Panc1 (cell line): ENCODE results near the gene RRAS. TPM values are rescaled to one million over a fixed set of nuclear protein-coding genes. Genes with fewer than 3 reads are reported as not detected.

Source experiments
- ATAC-seq: fragments of 200-7000 bp; cut with Tn5 transposase; 2 replicates; pipeline ENCODE4 v1.9.1; 2020; ENCODE audit warnings: mild to moderate bottlenecking, moderate library complexity
- BruUV-seq: library from RNA; stranded (reverse); fragments of 400-500 nt; replicated peaks from 2 replicates; lab custom pipeline; 2021; lab: Mats Ljungman, UMichigan
- CTCF ChIA-PET: fragments of 300-600 bp; sonication (Branson Sonifier 250); formaldehyde crosslinking; loops from one replicate; lab custom pipeline; 2022; ENCODE audit warnings: antibody characterized with exemption; lab: Charles Lee
- POLR2A ChIA-PET: fragments of 300-600 bp; sonication (Branson Sonifier 250); formaldehyde crosslinking; loops from one replicate; lab custom pipeline; 2022; ENCODE audit warnings: antibody characterized with exemption; lab: Charles Lee
- DNase-seq: peaks from one replicate; pipeline ENCODE4 v3.0.0-alpha.2; 2010; ENCODE audit warnings: low read depth, low spot score
- H3K27ac ChIP-seq: 2 replicates; pipeline ENCODE4 v1.5.1; 2011; ENCODE audit warnings: mild to moderate bottlenecking, low read length, inconsistent platforms
- H3K27me3 ChIP-seq: fragments of 200-500 bp; sonication (Bioruptor generic); 2 replicates; pipeline ENCODE4 v1.6.0; 2014; ENCODE audit warnings: low read length, inconsistent platforms; ENCODE audit not compliant: control insufficient read depth, insufficient read depth
- H3K36me3 ChIP-seq: fragments of 200-500 bp; sonication (Bioruptor generic); 2 replicates; pipeline ENCODE4 v1.5.1; 2014; ENCODE audit warnings: inconsistent platforms, mild to moderate bottlenecking, low read length, moderate library complexity; ENCODE audit not compliant: control insufficient read depth, insufficient read depth
- H3K4me1 ChIP-seq: 2 replicates; pipeline ENCODE4 v1.5.1; 2011; ENCODE audit warnings: inconsistent platforms, mild to moderate bottlenecking, low read length, moderate library complexity; ENCODE audit not compliant: control insufficient read depth, insufficient read depth
- H3K4me3 ChIP-seq, 2 experiments: 2 replicates each; pipeline ENCODE4 v1.5.1; 2011 to 2012; ENCODE audit warnings: low read depth in 2 of 2, low read length in 2 of 2, mild to moderate bottlenecking in 2 of 2, inconsistent platforms in 1 of 2, moderate library complexity in 1 of 2
- H3K9me3 ChIP-seq: fragments of 200-500 bp; sonication (Bioruptor generic); 2 replicates; pipeline ENCODE4 v1.5.1; 2014; ENCODE audit warnings: low read depth, mild to moderate bottlenecking, inconsistent platforms, low read length, moderate library complexity; ENCODE audit not compliant: control insufficient read depth, insufficient read depth
- CTCF ChIP-seq: fragments of 450-650 bp; IDR thresholded peaks from 2 replicates; pipeline ENCODE4 v1.5.1; 2017; ENCODE audit warnings: mild to moderate bottlenecking
- SIN3A ChIP-seq: IDR thresholded peaks from 2 replicates; pipeline ENCODE4 v1.6.1; 2012; ENCODE audit warnings: low read depth, mild to moderate bottlenecking, low read length, moderate library complexity, borderline replicate concordance; ENCODE audit not compliant: insufficient read depth
- TCF7L2 ChIP-seq: IDR thresholded peaks from 2 replicates; pipeline ENCODE4 v1.6.1; 2011; ENCODE audit warnings: mild to moderate bottlenecking, low read depth, low read length, inconsistent platforms
- in situ Hi-C: cut with HindIII; loops from 2 replicates; pipeline ENCODE4 v1.10.0; 2016; ENCODE audit warnings: low sequenced_read_pairs, low pct_unique_long_range_greater_than_20kb
- intact Hi-C: fragments of 100-400 bp; cut with micrococcal nuclease; formaldehyde crosslinking; loops from one replicate; pipeline ENCODE4 v1.10.0; 2022; ENCODE audit not compliant: unreplicated experiment
- total RNA-seq: library from RNA; stranded (reverse); gene quantifications from one replicate; pipeline ENCODE4 v1.2.1, GENCODE V29; 2021; ENCODE audit not compliant: unreplicated experiment
- TF ChIP-seq, protein P1 (sequence below), 2 experiments: IDR thresholded peaks; 2 replicates each; pipeline ENCODE4 v1.6.1; 2011 to 2012; ENCODE audit warnings: low read depth in 2 of 2, control low read depth in 1 of 2, low read length in 1 of 2, mild to moderate bottlenecking in 1 of 2, moderate library complexity in 1 of 2; ENCODE audit not compliant: insufficient read depth in 1 of 2

Gene RRAS
- total RNA-seq, 1 experiment from 2014 or later: 64.4 TPM

- TF ChIP-seq, protein P1, sequence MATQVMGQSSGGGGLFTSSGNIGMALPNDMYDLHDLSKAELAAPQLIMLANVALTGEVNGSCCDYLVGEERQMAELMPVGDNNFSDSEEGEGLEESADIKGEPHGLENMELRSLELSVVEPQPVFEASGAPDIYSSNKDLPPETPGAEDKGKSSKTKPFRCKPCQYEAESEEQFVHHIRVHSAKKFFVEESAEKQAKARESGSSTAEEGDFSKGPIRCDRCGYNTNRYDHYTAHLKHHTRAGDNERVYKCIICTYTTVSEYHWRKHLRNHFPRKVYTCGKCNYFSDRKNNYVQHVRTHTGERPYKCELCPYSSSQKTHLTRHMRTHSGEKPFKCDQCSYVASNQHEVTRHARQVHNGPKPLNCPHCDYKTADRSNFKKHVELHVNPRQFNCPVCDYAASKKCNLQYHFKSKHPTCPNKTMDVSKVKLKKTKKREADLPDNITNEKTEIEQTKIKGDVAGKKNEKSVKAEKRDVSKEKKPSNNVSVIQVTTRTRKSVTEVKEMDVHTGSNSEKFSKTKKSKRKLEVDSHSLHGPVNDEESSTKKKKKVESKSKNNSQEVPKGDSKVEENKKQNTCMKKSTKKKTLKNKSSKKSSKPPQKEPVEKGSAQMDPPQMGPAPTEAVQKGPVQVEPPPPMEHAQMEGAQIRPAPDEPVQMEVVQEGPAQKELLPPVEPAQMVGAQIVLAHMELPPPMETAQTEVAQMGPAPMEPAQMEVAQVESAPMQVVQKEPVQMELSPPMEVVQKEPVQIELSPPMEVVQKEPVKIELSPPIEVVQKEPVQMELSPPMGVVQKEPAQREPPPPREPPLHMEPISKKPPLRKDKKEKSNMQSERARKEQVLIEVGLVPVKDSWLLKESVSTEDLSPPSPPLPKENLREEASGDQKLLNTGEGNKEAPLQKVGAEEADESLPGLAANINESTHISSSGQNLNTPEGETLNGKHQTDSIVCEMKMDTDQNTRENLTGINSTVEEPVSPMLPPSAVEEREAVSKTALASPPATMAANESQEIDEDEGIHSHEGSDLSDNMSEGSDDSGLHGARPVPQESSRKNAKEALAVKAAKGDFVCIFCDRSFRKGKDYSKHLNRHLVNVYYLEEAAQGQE (IDR thresholded peaks at IDR 0.05; ENCODE audit: insufficient read depth in 1 of 2, low read depth in 2 of 2, low read length in 1 of 2): no peak
- no peaks in the 10 kb centered on the region for H3K27me3 ChIP-seq
- no peak overlapping the region for H3K4me3 ChIP-seq
- ChIA-PET POLR2A (interaction anchor here (0.5 to 1.2 kb wide), 2 partner anchors 12 to 14 kb away, joined by 3 read pairs; partner anchors contain the start of gene SCAF1), CTCF (no interaction called here)
- DNase-seq: no peak
- no peaks in the 10 kb centered on the region for H3K4me1 ChIP-seq
- intact Hi-C loops: no loop called here
- H3K27ac ChIP-seq: no peak overlapping the region
- H3K36me3 ChIP-seq: no peaks in the 10 kb centered on the region
- H3K9me3 ChIP-seq: no peaks in the 10 kb centered on the region
- BruUV-seq: no TSS peak
- in situ Hi-C loops: no loop called here
- ATAC-seq: no peak
Observed at GRCh38 chr19:49655570-49656455, 15.9 kb upstream of the RRAS start.

GRCh38 chr19:49654581-49654980 lies 14.6 kb upstream of the RRAS start:
- no peaks in the 10 kb centered on the region for H3K9me3 ChIP-seq
- intact Hi-C loops (no loop called here), in situ Hi-C loops (no loop called here)
- no peaks in the 10 kb centered on the region for H3K27me3 ChIP-seq
- CTCF ChIA-PET: no interaction called here
- DNase-seq (no peak), ATAC-seq (no peak)
- no peaks in the 10 kb centered on the region for H3K4me1 ChIP-seq
- POLR2A ChIA-PET: no interaction called here
- H3K36me3 ChIP-seq: no peaks in the 10 kb centered on the region
- H3K4me3 ChIP-seq: no peak overlapping the region
- no peak overlapping the region for H3K27ac ChIP-seq
- no TSS peak for BruUV-seq
- TF ChIP-seq SIN3A (no peak), CTCF (no peak), TCF7L2 (no peak)
- TF ChIP-seq, protein P1 (IDR thresholded peaks at IDR 0.05; ENCODE audit: insufficient read depth in 1 of 2, low read depth in 2 of 2, low read length in 1 of 2): no peak
